ENCODE results near the gene PTCHD1.

DNA sequence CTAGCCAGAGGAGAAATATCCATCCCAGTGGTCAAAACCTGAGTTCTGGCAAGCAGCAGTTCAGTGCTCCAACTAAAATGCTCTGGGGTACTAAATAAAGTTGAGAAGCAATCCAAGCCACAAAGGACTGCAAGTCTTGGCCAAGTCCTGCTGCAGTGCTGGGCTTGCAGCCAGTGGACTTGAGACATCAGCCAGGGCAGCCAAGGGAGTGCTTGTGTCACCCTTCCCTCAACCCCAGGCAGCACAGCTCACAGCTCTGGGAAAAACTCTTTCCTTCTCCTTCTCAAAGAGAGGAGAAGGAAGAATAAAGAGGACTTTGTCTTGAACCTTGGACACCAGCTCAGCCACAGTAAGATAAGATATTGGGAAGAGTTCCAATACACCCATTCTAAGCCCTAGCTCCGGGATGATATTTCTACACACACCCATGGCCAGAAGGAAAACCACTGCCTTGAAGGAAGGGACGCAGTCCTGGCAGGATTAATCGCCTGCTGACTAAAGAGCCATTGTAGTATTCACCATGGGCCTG lies 99.8 kb downstream of the PTCHD1 start:
- TF ChIP-seq, protein P1, sequence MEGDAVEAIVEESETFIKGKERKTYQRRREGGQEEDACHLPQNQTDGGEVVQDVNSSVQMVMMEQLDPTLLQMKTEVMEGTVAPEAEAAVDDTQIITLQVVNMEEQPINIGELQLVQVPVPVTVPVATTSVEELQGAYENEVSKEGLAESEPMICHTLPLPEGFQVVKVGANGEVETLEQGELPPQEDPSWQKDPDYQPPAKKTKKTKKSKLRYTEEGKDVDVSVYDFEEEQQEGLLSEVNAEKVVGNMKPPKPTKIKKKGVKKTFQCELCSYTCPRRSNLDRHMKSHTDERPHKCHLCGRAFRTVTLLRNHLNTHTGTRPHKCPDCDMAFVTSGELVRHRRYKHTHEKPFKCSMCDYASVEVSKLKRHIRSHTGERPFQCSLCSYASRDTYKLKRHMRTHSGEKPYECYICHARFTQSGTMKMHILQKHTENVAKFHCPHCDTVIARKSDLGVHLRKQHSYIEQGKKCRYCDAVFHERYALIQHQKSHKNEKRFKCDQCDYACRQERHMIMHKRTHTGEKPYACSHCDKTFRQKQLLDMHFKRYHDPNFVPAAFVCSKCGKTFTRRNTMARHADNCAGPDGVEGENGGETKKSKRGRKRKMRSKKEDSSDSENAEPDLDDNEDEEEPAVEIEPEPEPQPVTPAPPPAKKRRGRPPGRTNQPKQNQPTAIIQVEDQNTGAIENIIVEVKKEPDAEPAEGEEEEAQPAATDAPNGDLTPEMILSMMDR (IDR thresholded peaks at IDR 0.05), result no peak
- TF ChIP-seq ATF1 (CRISPR knock-in tag; IDR thresholded peaks at IDR 0.05) (no peak), CREB1 (CRISPR knock-in tag; IDR thresholded peaks at IDR 0.05) (no peak), ZNF138 (CRISPR knock-in tag; conservative IDR thresholded peaks at IDR 0.05) (no peak), CBFB (CRISPR knock-in tag; IDR thresholded peaks at IDR 0.05; ENCODE audit: low read depth) (no peak), RELA (CRISPR knock-in tag; IDR thresholded peaks at IDR 0.05; ENCODE audit: borderline replicate concordance) (no peak), MYBL2 (CRISPR knock-in tag; IDR thresholded peaks at IDR 0.05) (no peak), TCF7 (CRISPR knock-in tag; IDR thresholded peaks at IDR 0.05; ENCODE audit: low read depth) (no peak)
- TF ChIP-seq, protein P2, sequence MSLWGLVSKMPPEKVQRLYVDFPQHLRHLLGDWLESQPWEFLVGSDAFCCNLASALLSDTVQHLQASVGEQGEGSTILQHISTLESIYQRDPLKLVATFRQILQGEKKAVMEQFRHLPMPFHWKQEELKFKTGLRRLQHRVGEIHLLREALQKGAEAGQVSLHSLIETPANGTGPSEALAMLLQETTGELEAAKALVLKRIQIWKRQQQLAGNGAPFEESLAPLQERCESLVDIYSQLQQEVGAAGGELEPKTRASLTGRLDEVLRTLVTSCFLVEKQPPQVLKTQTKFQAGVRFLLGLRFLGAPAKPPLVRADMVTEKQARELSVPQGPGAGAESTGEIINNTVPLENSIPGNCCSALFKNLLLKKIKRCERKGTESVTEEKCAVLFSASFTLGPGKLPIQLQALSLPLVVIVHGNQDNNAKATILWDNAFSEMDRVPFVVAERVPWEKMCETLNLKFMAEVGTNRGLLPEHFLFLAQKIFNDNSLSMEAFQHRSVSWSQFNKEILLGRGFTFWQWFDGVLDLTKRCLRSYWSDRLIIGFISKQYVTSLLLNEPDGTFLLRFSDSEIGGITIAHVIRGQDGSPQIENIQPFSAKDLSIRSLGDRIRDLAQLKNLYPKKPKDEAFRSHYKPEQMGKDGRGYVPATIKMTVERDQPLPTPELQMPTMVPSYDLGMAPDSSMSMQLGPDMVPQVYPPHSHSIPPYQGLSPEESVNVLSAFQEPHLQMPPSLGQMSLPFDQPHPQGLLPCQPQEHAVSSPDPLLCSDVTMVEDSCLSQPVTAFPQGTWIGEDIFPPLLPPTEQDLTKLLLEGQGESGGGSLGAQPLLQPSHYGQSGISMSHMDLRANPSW (CRISPR knock-in tag; conservative IDR thresholded peaks at IDR 0.05; ENCODE audit: low read depth), result no peak
- TF ChIP-seq, protein P3, sequence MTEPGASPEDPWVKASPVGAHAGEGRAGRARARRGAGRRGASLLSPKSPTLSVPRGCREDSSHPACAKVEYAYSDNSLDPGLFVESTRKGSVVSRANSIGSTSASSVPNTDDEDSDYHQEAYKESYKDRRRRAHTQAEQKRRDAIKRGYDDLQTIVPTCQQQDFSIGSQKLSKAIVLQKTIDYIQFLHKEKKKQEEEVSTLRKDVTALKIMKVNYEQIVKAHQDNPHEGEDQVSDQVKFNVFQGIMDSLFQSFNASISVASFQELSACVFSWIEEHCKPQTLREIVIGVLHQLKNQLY (CRISPR knock-in tag; IDR thresholded peaks at IDR 0.05), result no peak
